GM19468 (cell line): ENCODE data around the gene SYP.

Source experiments
- ATAC-seq: cut with Tn5 transposase; IDR thresholded peaks from one replicate; pipeline ENCODE4 v1.9.1; 2021; ENCODE audit warnings: mild to moderate bottlenecking, moderate library complexity, moderate number of reproducible peaks; ENCODE audit not compliant: unreplicated experiment; ENCODE audit errors: extremely low read depth

SYP gene

DNA sequence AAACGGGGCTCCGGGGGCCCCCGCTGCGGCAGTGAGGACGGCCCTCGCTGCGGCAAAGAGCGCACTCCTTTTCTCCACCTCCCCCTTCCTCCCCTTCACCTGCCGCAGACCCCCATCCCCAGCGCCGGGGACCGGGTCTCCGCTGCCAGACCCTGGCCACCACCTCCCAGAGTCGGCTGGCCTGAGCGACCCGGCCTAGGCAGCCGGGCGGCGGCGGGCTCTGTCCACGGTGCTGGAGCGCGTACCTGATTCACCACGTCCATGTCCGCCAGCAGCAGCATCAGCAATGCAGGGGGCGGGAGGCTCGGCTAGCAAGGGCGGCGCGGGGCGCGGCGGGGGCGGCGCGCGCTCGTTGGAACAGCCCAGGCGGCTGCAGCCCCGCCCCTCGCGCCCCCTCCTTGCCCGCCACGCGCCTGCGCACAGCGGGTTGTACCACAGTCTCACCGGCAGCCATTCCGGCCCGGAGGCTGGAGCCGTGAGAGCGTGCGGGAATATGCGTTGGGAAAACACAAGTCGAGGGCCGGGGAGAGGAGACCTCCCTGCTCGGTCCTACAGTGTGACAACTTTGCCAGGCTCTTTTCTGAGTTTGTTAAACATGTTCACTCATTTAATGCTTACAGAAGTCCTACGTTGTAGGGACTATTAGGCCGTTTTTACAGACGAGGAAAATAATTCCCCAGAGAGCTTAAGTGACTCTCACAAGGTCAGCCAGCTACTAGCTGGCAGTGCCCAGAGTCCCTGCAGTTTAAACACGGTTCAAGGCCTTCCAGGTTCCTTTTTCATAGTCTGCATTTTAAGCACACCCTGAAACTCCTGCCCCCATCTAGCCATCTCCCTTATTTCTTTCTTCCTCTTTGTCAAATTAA, at the start of gene SYP:
Gene SYP, minus strand, starts transcription at position 288 of the 866 bp plus-strand sequence. Its CDS starts 7 bp downstream, at position 281.
- peak; percentile 70 for ATAC-seq

DNA sequence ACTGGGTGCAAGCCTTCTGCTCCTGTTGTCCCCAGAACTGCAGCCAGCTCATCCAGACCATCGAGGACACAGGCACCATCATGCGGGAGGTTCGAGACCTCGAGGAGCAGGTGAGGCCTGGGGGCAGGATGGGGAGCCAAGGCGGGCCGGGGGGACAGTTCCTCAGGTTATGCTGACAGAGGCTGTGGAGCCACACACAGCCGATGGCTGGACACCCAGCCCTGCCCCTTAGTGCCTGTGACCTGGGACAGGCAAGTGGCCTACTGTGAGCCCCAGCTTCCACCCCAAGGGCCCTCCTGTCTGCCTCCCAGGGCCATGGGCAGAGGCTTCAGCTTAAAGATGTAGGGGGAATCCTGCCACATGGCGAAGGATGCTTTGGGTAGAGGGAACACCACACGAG, 49.6 kb upstream of the SYP start:
- no peak for ATAC-seq

DNA sequence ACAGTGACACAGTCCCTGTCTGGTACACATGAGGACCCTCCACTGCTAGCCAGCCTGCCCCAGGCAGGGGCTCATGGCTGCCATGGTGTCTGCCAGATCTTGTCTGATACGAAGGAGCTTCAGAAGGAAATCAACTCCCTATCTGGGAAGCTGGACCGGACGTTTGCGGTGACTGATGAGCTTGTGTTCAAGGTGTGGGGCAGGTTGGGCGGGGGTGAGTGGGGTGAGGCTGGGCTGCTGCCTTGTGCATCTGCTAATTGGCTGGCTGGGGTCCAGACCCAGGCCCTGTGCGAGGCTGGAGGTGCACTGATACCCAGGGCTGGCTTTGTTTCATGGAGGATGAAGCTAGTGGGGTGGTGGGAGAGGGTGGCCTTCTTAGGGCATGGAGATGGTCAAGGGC, 49.1 kb upstream of the SYP start:
- ATAC-seq, result no peak

DNA sequence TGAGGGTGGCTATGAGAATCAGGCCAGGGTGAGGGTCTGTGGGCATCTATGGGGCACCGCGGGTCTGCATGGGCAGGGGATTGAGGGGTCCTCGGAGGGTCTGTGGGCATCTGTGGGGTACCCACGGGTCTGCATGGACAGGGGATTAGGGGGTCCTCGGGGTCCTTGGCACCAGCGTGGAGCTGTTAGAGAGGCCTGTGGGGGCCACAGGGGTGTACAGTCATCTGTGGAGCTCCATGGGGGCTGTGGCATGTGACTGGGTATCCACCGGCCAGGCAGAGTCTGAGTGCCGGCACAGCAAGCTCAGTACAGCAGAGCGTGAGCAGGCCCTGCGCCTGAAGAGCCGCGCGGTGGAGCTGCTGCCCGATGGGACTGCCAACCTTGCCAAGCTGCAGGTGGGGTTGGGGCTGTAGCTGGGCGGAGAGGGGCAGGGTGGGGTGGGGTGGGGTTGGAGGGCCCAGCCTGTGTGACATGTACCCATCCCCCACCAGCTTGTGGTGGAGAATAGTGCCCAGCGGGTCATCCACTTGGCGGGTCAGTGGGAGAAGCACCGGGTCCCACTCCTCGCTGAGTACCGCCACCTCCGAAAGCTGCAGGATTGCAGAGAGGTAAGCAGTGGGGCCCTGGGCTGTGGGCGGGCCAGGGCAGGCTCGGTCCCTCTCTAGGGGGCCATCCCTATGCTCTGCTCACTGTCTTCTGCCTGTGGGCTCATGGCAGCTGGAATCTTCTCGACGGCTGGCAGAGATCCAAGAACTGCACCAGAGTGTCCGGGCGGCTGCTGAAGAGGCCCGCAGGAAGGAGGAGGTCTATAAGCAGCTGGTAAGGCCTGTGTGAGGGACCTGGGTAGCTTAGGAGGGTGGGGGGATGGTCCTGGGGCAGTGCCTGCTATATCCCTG, 48.2 kb upstream of the SYP start:
- ATAC-seq, result no peak

DNA sequence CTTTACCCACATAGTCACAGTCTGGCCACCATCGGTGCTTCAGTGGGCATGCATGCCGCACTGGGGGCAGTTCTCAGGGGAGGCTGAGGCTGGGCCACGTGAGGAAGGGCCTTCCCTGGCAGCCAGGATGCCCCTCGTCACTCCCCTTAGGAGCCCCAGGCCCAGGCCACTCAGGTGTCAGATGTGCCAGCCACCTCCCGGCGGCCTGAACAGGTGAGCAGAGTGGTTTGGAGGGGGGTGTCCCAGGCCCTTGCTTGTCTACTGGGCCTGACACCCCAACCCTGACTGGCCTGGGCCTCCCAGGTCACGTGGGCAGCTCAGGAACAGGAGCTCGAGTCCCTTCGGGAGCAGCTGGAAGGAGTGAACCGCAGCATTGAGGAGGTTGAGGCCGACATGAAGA, 47.4 kb upstream of the SYP start:
- no peak for ATAC-seq

DNA sequence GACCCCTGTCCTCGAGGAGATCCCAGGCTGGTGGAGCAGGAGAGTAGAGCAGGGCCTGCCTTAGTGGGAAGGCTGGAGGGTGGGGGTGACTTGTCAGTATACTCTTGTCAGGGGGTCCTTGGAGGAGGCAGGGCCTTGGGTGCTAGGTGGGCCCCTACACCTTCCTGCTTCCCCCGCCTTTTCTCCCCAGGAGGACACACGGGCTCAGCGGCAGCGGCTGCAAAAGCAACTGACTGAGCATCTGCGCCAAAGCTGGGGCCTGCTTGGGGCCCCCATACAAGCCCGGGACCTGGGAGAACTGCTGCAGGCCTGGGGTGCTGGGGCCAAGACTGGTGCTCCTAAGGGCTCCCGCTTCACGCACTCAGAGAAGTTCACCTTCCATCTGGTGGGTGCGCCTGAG, 46.5 kb upstream of the SYP start:
- ATAC-seq, result no peak

DNA sequence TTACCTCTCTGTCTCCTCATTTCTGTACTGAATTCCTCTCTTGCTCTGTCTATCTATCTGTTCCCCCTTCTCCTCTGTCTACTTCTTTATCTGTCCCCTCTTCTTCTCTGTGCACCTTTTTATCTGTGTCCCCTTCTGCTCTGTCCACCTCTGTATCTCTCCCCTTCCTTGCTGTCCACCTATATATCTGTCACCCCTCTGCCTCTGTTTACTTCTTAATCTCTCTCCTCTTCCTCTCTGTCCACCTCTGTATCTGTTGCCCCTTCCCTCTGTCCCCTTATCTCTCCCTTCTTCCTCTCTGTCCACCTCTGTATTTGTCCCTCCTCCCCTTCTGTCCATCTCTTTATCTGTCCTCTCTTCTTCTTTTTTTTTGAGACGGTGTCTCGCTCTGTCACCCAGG, 44.2 kb upstream of the SYP start:
- no peak for ATAC-seq

DNA sequence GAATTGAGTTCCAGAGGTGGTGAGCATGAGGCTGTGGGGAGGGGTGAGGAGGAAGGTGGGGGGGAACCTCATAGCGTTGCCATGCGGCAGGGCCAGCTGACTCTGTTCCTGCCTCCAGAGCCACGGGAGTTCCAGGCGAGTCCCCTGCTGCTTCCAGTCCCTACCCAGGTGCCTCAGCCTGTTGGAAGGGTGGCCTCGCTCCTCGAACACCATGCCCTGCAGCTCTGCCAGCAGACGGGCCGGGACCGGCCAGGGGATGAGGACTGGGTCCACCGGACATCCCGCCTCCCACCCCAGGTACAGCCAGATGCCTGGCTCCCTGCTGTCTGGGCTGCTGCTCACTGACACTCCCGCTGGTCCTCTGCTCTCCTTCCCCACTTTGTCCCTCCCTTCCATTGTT, 43.2 kb upstream of the SYP start:
- no peak for ATAC-seq

DNA sequence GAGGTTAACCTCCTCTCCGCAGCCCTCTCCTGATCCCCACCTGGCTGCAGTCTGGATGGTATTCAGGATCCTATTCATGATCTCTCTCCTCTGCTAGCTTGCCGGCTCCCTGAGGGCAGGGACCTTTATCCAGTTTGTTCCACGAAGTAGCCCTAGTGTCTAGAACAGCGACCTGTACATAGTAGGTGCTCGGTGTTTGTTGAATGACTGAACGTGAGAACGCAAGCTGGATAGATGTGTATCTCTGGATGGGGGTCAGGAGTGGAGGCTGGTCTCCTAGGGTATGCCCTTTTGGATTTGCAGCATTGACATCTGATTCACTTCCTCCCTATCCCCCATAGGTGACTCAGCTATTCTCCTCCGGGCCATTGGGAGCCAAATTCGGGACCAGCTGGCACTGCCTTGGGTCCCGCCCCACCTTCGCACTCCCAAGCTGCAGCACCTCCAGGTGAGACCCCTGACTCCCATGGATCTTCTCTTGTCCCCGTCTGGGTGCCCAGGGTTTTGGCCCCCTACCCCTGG, 42.6 kb upstream of the SYP start:
- no peak for ATAC-seq

DNA sequence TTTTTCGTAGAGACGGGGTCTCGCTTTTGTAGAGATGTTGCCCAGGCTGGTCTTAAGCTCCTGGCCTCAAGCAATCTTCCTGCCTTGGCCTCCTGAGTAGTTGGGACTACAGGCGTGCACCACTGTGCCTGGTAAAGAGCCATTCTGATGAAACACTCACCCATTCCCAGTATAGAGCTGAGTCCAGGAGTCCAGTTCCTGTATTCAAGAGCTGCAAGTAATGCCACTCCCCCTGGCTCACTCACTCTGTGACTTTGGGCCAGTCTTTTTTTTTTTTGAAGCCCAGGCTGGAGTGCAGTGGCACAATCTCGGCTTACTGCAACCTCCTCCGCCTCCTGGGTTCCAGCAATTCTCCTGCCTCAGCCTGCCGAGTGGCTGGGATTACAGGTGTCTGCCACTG, 38.7 kb upstream of the SYP start:
- no peak for ATAC-seq

DNA sequence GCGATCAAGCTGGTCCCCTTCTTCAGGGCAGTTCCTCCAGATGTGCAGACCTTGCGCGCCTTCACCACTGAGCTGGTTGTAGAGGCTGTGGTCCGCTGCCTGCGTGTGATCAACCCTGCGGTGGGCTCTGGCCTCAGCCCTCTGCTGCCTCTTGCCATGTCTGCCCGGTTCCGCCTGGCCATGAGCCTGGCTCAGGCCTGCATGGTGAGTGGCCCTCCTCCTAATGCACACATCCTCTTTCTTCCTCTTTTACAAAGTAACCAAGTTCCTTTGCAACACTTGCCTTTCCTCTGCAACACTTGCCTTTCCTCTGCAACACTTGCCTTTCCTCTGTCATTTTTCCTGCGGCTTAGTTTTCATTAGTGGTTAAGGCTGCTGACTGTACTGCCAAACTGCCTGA, 37.1 kb upstream of the SYP start:
- ATAC-seq, result no peak

DNA sequence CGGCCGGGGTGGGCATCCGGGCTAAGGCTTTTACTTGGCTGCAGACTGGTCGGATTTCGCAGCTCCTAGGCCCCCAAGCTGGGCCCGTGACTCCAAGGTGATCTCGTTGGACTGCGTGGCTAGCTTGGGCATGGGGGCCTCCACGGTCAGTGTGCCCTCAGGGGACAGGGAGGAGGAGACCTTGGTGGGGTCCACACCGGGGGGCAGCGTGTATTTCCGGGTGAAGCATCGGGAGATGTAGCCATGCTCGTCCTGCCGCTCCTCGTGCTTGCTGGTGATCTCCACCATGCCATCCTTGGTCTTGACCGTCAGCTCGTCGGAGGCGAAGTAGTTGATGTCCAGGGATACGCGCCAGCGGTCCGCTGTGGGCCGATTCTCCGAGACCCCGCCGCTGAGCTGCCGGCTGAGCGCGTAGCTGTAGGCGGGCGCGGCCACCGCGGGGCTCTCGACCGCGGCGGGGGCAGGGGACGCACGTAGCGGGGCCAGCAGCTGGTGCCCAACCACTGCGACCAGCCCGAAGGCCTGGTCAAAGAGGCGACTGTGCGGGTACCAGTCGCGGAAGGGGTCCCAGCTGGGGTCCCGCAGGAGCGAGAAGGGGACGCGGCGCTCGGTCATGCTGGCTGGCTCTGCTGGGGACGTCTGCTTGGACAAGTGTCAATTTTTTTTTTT, 34.0 kb upstream of the SYP start:
- ATAC-seq, result no peak

DNA sequence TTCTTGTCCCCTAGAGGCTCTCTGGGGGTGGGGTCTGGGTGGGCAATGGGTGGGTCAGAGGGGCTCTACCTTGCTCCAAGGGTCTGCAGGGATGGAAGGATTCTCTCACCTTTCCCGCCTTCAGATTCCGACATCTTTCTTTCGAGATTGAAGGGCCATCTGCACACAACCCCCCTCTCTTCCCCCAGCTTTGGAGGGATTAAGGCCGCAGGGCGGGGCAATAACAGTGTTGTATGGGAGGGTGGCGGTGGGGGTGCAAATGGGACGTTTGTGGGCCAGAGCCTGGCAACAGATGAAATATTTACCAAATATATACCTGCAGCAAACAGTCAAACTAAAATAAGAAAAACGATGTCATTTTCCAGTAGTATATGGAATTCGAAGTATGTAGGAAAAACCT, 33.2 kb upstream of the SYP start, which contains the start of gene CACNA1F:
Gene CACNA1F, minus strand, starts transcription at position 165 of the 400 bp plus-strand sequence. Its CDS starts 31 bp downstream, at position 134.
- no peak for ATAC-seq

DNA sequence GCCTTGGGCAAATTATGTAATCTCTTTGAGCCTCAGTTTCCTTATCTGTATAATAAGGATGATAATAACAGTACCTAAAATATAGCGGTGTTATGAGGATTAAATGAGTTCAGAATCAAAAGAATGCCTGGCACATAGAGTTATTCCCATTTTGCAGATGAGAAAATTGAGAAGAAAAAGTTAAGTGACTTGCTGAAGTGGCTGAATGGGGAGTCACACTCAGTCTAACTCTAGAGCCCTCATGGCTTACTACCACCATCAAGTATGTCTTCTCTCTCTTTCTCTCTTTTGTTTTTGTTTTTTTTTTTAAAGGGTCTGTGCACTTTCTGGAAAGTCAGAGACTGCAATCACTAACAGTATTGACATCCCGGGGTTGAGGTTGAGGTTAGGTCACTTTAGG, 32.5 kb upstream of the SYP start:
- ATAC-seq, result no peak

DNA sequence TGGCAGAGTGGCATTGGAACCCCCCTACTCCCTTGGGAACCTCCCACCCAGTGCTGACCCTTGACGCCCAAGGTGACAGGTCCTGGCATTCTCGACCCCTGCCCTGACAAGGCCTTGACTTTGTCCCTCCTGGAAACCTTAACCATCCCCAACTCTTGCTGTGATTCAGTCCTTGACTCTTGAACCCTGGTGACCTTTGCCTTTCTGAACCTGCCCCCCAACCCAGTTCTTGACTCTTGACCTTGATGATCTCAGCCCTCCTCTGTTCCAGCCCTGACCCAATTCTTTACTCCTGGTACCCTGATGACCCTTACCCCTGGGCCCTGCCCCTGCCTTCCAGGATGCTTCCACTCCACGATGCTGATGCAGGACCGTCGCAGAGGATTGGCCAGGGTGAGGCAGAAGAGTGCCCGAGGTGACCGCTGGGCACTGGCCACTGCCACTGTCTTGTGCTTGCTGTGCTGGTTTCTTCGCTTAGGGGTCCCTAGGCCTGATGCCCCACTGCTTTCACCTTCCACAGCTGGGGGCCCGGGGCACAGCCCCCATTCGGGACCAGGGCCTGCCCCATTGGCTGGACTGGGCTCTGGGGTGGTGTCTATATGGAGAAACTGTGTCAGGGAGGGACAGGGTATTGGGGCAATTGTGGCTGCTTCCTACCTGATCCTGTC, 31.5 kb upstream of the SYP start:
- ATAC-seq, result no peak

DNA sequence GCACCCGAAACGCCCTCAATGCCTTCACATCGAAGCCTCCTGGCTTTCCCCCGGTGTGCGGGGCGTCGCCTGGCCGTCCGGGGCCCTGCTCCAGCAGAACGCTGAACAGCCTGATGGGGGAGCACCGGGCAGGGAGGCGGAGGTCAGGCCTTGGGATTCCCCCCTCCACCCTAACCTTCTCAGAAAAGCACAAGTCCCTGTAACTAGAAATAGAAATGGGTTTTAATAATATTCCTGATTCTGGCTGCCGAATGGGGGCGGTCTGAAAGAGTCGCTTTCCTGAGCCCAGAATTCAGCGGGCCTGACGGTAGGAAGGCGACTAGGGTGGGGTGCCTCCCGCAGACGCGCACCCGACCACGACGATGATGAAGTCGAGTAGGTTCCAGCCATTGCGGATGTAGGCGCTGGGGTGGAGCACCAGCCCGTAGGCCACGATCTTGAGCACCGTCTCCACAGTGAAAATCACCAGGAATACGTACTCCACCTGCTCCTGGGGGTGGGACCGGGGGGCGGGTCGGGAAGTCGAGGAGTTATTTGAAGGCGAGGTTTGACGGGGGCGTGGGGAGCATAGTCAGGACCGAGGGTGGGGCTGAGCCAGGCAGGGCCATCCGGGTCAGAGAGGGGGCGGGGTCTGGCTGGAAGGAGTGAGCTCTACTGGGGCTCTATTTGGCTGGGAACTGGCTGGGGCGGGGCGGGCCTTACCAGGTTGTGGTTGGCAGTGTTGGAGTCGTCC, 30.7 kb upstream of the SYP start:
- no peak for ATAC-seq

DNA sequence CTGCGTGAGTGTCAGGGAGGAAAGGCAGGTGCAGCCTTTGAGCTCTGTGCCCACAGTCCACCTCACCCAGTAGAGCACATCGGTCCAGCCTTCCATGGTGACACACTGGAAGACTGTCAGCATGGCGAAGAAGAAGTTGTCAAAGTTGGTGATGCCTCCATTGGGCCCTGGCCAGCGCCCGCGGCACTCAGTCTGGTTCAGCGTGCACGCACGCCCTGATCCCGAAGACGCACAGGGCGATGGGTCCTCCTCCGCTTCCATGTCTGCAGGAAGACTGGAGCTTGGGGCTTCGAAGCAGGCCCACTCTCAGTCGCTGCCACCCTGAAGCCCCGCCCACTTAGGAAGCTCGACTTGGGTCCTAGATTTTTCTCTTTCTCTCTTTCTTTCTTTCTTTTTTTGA, 28.2 kb upstream of the SYP start:
- ATAC-seq, result no peak

DNA sequence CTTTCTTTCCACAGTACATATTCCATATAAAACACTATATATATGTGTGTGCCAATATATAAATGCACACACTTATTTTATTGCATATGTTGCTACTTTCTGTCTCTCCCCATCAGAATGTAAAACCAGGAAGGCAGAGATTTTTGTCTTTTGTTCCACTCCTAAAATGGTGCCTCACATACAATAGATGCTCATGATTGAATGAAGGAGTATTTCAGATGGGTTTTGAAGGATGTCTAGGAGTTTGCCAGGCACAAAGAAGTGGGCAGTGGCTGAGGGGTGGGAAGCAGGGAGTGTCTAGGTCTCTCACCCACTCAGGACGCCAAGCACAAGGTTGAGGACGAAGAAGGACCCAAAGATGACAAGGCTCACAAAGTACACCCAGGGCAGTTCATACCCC, 27.7 kb upstream of the SYP start:
- no peak for ATAC-seq

DNA sequence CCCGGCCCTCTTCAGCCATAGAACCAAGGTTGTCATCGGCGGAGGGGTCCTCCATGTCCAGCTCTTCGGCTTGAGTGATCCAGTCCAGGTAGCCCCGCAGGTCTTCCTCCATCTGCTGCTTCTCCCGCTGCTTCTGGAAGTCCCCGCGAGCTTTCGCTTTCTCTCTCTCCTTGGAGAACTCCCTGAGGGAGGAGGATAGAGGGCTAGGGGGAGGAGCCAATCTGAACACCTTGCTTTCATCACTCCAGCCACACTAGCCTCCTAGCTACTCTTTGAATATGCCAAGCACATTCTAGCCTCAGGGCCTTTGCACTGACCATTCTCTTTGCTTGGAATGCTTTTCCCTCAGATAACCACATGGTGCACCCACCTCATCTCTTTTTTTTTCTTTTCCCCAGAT, 27.0 kb upstream of the SYP start:
- ATAC-seq, result no peak
